CD4-positive, alpha-beta T cell (primary cell): ENCODE results near the gene SLC35C1. TPM values are rescaled to one million over a fixed set of nuclear protein-coding genes. Genes with fewer than 3 reads are reported as not detected.

Source experiments
- ATAC-seq: fragments of 200-7000 bp; cut with Tn5 transposase; one replicate; pipeline ENCODE4 v1.10.0; 2022; ENCODE audit warnings: mild to moderate bottlenecking; ENCODE audit not compliant: poor library complexity
- CTCF ChIA-PET: fragments of 350-600 bp; sonication (Branson Sonifier 250); formaldehyde crosslinking; loops from one replicate; lab custom pipeline; 2021; ENCODE audit warnings: antibody characterized with exemption, inconsistent platforms; lab: Charles Lee
- POLR2A ChIA-PET: fragments of 350-600 bp; sonication (Branson Sonifier 250); formaldehyde crosslinking; loops from one replicate; lab custom pipeline; 2021; ENCODE audit warnings: antibody characterized with exemption, inconsistent platforms; lab: Charles Lee
- DNase-seq, 14 experiments: peaks; one replicate each; pipeline ENCODE4 v3.0.0-alpha.2; 2013 to 2020; ENCODE audit warnings: mixed read lengths in 2 of 14
- H3K27ac ChIP-seq, 2 donors: one replicate each; pipeline versions ENCODE4 v1.5.1 to v1.7.0; 2013; ENCODE audit warnings: low read length in 2 of 2, low read depth in 1 of 2, mild to moderate bottlenecking in 1 of 2
- H3K27me3 ChIP-seq, 2 experiments: 1 replicate in 1 of 2; 2 replicates in 1 of 2; pipeline versions ENCODE4 v1.6.1 to v1.7.0; 2013; ENCODE audit warnings: low read length in 2 of 2, control low read depth in 1 of 2, mild to moderate bottlenecking in 1 of 2, moderate library complexity in 1 of 2; ENCODE audit not compliant: insufficient read depth in 2 of 2, control insufficient read depth in 1 of 2
- H3K36me3 ChIP-seq: one replicate; pipeline ENCODE4 v1.6.1; 2013; ENCODE audit warnings: low read length, control low read depth; ENCODE audit not compliant: insufficient read depth
- H3K4me1 ChIP-seq: one replicate; pipeline ENCODE4 v1.6.1; 2013; ENCODE audit warnings: low read length, control low read depth; ENCODE audit not compliant: insufficient read depth
- H3K4me3 ChIP-seq: one replicate; pipeline ENCODE4 v1.5.1; 2013; ENCODE audit warnings: mild to moderate bottlenecking, low read length, moderate library complexity
- H3K9me3 ChIP-seq, 2 experiments: 1 replicate in 1 of 2; 2 replicates in 1 of 2; pipeline versions ENCODE4 v1.6.1 to v1.7.0; 2013; ENCODE audit warnings: low read length in 2 of 2, mild to moderate bottlenecking in 2 of 2, control low read depth in 1 of 2, moderate library complexity in 1 of 2; ENCODE audit not compliant: control insufficient read depth in 1 of 2, insufficient read depth in 1 of 2
- H3K27ac Mint-ChIP-seq: one replicate; pipeline ENCODE4 v1.8.0; 2020; ENCODE audit warnings: mixed read lengths
- H3K27me3 Mint-ChIP-seq: one replicate; pipeline ENCODE4 v1.8.0; 2021; ENCODE audit warnings: mixed read lengths
- H3K36me3 Mint-ChIP-seq: one replicate; pipeline ENCODE4 v1.8.0; 2021; ENCODE audit warnings: low read depth, mixed read lengths
- H3K4me1 Mint-ChIP-seq: one replicate; pipeline ENCODE4 v1.8.0; 2021; ENCODE audit warnings: low read depth, mixed read lengths
- H3K4me3 Mint-ChIP-seq: one replicate; pipeline ENCODE4 v1.8.0; 2020; ENCODE audit warnings: mild to moderate bottlenecking, mixed read lengths
- H3K9me3 Mint-ChIP-seq: one replicate; pipeline ENCODE4 v1.8.0; 2020; ENCODE audit warnings: mixed read lengths
- intact Hi-C, 2 experiments: fragments of 100-400 bp; cut with DNase I in 1 of 2; cut with micrococcal nuclease in 1 of 2; formaldehyde crosslinking; loops; one replicate each; pipeline versions ENCODE4 v1.15.1 to v1.9.0; 2023 to 2025; cut with DNase I, micrococcal nuclease
- total RNA-seq, 174 experiments: library from RNA in 2 of 174; stranded (reverse) in 2 of 174; gene quantifications; one replicate each; pipeline ENCODE4 v1.2.3 and lab custom pipeline; 2021 to 2026
- TF ChIP-seq, protein P1 (sequence below): fragments of 200-600 bp; IDR thresholded peaks from one replicate; pipeline ENCODE4 v1.8.0; 2022; ENCODE audit warnings: antibody characterized with exemption, mild to moderate bottlenecking

The SLC35C1 gene
- total RNA-seq, 2 experiments from 2014 or later, result 4.4 to 4.9 TPM

GRCh38 chr11:45816614-45817013 lies 11.7 kb downstream of the SLC35C1 start:
- DNase-seq (peak in 1 of 14 experiments; percentile 5), ATAC-seq (no peak)
- no peaks in the 10 kb centered on the region for H3K9me3 ChIP-seq
- Mint-ChIP-seq H3K27ac (no peak overlapping the region), H3K9me3 (no peaks in the 10 kb centered on the region), H3K36me3 (peaks cover 13% of the 10 kb centered on the region), H3K4me1 (no peaks in the 10 kb centered on the region), H3K4me3 (no peak overlapping the region), H3K27me3 (no peaks in the 10 kb centered on the region)
- peaks cover 9% of the 10 kb centered on the region for H3K36me3 ChIP-seq
- TF ChIP-seq, protein P1, sequence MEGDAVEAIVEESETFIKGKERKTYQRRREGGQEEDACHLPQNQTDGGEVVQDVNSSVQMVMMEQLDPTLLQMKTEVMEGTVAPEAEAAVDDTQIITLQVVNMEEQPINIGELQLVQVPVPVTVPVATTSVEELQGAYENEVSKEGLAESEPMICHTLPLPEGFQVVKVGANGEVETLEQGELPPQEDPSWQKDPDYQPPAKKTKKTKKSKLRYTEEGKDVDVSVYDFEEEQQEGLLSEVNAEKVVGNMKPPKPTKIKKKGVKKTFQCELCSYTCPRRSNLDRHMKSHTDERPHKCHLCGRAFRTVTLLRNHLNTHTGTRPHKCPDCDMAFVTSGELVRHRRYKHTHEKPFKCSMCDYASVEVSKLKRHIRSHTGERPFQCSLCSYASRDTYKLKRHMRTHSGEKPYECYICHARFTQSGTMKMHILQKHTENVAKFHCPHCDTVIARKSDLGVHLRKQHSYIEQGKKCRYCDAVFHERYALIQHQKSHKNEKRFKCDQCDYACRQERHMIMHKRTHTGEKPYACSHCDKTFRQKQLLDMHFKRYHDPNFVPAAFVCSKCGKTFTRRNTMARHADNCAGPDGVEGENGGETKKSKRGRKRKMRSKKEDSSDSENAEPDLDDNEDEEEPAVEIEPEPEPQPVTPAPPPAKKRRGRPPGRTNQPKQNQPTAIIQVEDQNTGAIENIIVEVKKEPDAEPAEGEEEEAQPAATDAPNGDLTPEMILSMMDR, result no peak
- intact Hi-C loops, result no loop called here
- H3K27ac ChIP-seq, result no peak overlapping the region
- no peak overlapping the region for H3K4me3 ChIP-seq
- no peaks in the 10 kb centered on the region for H3K27me3 ChIP-seq
- CTCF ChIA-PET, result no interaction called here
- H3K4me1 ChIP-seq, result no peaks in the 10 kb centered on the region
- POLR2A ChIA-PET, result no interaction called here

GRCh38 chr11:45817191-45817590 lies 12.2 kb downstream of the SLC35C1 start:
- Mint-ChIP-seq H3K4me3 (no peak overlapping the region), H3K4me1 (no peaks in the 10 kb centered on the region), H3K27me3 (no peaks in the 10 kb centered on the region), H3K9me3 (no peaks in the 10 kb centered on the region), H3K36me3 (peaks cover 7% of the 10 kb centered on the region), H3K27ac (no peak overlapping the region)
- TF ChIP-seq, protein P1, result no peak
- H3K27ac ChIP-seq, result no peak overlapping the region
- POLR2A ChIA-PET, result interaction anchor here (0.9 kb wide), 1 partner anchor 148 kb away, joined by 3 read pairs; no protein-coding TSS in a partner anchor
- no peaks in the 10 kb centered on the region for H3K4me1 ChIP-seq
- CTCF ChIA-PET, result no interaction called here
- DNase-seq, result peak in 1 of 14 experiments; percentile 4
- intact Hi-C loops, result no loop called here
- no peaks in the 10 kb centered on the region for H3K27me3 ChIP-seq
- peaks cover 3% of the 10 kb centered on the region for H3K36me3 ChIP-seq
- no peak for ATAC-seq
- H3K9me3 ChIP-seq, result no peaks in the 10 kb centered on the region
- no peak overlapping the region for H3K4me3 ChIP-seq

GRCh38 chr11:45818961-45819605 lies 14.1 kb downstream of the SLC35C1 start:
- H3K36me3 Mint-ChIP-seq, result no peaks in the 10 kb centered on the region
- no peaks in the 10 kb centered on the region for H3K36me3 ChIP-seq
- intact Hi-C loops, result no loop called here
- no peak overlapping the region for H3K27ac Mint-ChIP-seq
- no peak overlapping the region for H3K4me3 Mint-ChIP-seq
- H3K27me3 Mint-ChIP-seq, result no peaks in the 10 kb centered on the region
- no peaks in the 10 kb centered on the region for H3K9me3 Mint-ChIP-seq
- peak in 1 of 14 experiments; percentile 2 for DNase-seq
- H3K4me1 ChIP-seq, result no peaks in the 10 kb centered on the region
- ChIA-PET POLR2A (interaction anchor here (1.2 kb wide), 1 partner anchor 14 kb away, joined by 5 read pairs; the partner anchor contains the start of gene SLC35C1), CTCF (interaction anchor here (0.8 kb wide), 1 partner anchor 48 kb away, joined by 3 read pairs; no protein-coding TSS in a partner anchor)
- H3K4me1 Mint-ChIP-seq, result no peaks in the 10 kb centered on the region
- no peaks in the 10 kb centered on the region for H3K9me3 ChIP-seq
- H3K4me3 ChIP-seq, result no peak overlapping the region
- no peaks in the 10 kb centered on the region for H3K27me3 ChIP-seq
- TF ChIP-seq, protein P1, result no peak
- no peak for ATAC-seq
- H3K27ac ChIP-seq, result no peak overlapping the region
